HCT116 (cell line): ENCODE results near the gene SCN2B.

Experiments
- CTCF ChIP-seq, 3 experiments: fragments of 200-600 bp in 1 of 3; sonication (generic) in 1 of 3; IDR thresholded peaks in 2 of 3; conservative IDR thresholded peaks in 1 of 3; 2 replicates each; pipeline ENCODE4 v1.5.1; 2012 to 2017; ENCODE audit warnings: low read depth in 2 of 3, low read length in 2 of 3, antibody characterized with exemption in 1 of 3, borderline replicate concordance in 1 of 3, control low read depth in 1 of 3, mild to moderate bottlenecking in 1 of 3, mixed read lengths in 1 of 3, mixed run types in 1 of 3, moderate library complexity in 1 of 3; ENCODE audit not compliant: insufficient read depth in 1 of 3
- ELF1 ChIP-seq: IDR thresholded peaks from 2 replicates; pipeline ENCODE4 v1.6.1; 2012; ENCODE audit warnings: low read depth, borderline replicate concordance
- EZH2 ChIP-seq: fragments of 200-600 bp; sonication (generic); IDR thresholded peaks from 2 replicates; pipeline ENCODE4 v1.6.1; 2017; ENCODE audit warnings: antibody characterized with exemption, mixed run types
- JUND ChIP-seq: IDR thresholded peaks from 2 replicates; pipeline ENCODE4 v1.6.1; 2012
- POLR2A ChIP-seq: IDR thresholded peaks from 2 replicates; pipeline ENCODE4 v1.7.0; 2011; ENCODE audit warnings: borderline replicate concordance; ENCODE audit not compliant: insufficient read depth, insufficient read length; ENCODE audit errors: extremely low read depth
- POLR2AphosphoS5 ChIP-seq: IDR thresholded peaks from 2 replicates; pipeline ENCODE4 v1.6.1; 2011; ENCODE audit warnings: mild to moderate bottlenecking, low read depth, low read length, moderate library complexity
- RAD21 ChIP-seq: IDR thresholded peaks from 2 replicates; pipeline ENCODE4 v1.6.1; 2012; ENCODE audit warnings: low read depth, mild to moderate bottlenecking
- REST ChIP-seq: IDR thresholded peaks from 2 replicates; pipeline ENCODE4 v1.6.1; 2012; ENCODE audit warnings: low read depth
- ZNF274 ChIP-seq: fragments of 200-500 bp; sonication (Bioruptor generic); IDR thresholded peaks from 2 replicates; pipeline ENCODE4 v1.6.1; 2014; ENCODE audit warnings: mild to moderate bottlenecking, low read depth, low read length, inconsistent platforms

GRCh38 chr11:118153516-118153915, 22.9 kb downstream of the SCN2B start:
- TF ChIP-seq EZH2 (no peak), CTCF (IDR thresholded peaks at IDR 0.05 in 2 of 3, conservative IDR thresholded peaks at IDR 0.05 in 1 of 3; ENCODE audit: borderline replicate concordance in 1 of 3, insufficient read depth in 1 of 3, low read depth in 2 of 3, low read length in 2 of 3) (no peak), ELF1 (no peak), POLR2A (no peak), RAD21 (no peak), ZNF274 (no peak), POLR2AphosphoS5 (no peak), REST (no peak), JUND (no peak)
